Stimulated activated CD4-positive, alpha-beta T cell treated with anti-CD3 and anti-CD28 coated beads, Interleukin-1b, Interleukin-23, amount 100 ng/mL, for 48 hours (primary cell): Measurements from ENCODE around the gene ARHGEF10L.
"Not testable (repeated sequence)": the region's sequence is repeated elsewhere in the genome, so short reads cannot be mapped to it uniquely, and the experiment has no call there.

Experiments
- DNase-seq: peaks from one replicate; pipeline ENCODE4 v3.0.0-alpha.2; 2020

ARHGEF10L gene

DNA sequence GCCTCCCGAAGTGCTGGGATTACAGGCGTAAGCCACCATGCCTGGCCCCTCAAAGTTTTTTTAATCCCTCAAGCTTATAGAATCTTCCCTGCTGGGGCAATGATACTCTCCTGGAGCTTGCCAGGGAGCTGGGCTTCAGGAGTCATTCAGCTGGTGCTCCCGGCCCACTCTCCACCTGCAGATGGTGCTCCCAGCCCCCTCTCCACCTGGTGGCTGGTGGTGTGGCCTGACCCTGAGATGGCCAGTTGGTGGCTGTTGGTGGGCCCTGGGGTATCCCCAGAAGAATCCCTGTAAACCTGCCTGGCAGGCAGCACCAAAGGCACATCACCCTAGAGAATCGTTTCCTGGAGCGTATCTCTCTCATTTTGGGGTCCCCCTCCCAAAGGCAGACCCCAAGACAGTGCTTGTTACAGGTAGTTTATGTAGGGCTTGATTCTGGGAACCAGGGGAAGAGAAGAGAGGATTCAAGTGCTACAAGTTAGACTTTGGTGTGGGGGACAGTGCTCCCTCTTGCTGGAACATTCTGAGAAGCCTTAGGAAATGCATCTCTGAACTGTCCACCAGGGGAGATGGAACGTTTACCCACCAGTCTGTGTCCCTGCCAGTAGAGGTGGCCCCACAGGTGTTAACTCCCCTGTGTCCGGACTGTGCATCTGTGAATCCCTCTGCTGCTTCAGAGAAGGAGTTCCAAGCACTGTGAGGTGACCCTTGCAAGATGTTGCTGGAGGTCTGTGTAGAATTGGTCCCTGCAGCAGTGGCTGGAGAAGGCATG is 186.5 kb downstream of the ARHGEF10L start:
- DNase-seq: no peak

DNA sequence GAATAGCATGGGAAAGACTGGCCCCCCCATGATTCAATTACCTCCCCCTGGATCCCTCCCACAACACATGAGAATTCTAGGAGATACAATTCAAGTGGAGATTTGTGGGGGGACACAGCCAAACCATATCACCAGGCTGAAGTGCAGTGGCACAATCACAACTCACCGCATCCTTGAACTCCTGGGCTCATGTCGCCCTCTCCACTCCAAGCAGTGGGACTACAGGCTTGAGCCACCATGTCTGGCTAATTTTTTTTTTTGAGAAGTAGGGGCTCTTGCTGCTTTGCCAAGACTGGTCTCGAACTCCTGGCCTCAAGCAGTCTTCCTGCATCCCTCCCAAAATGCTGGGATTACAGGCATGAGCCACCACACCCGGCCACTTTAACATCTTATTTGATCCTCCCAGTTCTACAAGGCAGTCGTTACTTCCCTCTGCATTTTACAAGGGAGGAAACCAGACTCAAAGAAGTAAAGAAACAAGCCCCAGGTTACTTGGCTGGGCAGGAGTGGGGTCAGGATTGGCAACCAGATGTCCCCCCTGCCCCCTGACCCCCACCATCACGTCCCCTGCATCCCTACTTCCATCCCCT is 188.7 kb downstream of the ARHGEF10L start:
- DNase-seq: no peak

DNA sequence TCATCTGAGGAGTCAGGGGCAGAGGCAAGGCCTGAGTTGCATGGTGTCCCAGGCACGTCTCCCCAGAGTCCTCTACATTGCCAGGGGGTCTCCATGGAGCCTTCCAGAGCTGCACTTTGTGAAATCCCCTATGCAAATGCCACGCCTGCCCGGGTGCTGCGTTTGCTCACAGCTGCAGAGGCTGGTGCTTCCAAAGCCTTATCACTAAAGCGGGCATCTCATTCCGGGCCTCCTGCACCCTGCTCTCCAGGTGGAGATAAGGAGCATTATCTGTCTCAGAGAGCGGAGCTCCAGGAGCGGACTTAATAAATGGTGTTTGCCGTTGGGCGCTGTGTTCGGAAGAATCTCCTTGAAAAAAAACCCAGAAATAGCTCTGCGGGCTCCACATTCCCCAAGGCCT is 189.8 kb downstream of the ARHGEF10L start:
- no peak for DNase-seq

DNA sequence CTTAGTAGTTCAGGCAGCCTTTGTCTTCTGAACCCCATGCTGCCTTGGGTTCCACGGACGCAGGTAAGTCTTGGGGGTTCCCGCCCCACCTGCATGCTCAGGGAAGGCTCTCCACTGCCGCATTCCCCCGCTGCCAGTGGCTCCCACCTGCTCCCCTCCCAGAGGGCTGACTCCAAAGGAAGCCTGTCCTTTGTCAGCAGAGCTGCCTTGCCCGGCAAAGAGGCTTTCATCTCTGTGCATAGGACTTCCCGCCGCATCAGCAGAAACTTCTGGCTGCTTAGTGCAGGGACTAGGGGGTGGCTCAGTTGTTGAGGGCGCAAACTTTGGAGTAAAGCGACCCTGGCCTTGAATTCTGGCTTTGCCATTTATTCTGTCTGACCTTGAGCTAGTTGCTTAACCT is 190.4 kb downstream of the ARHGEF10L start:
- no peak for DNase-seq

DNA sequence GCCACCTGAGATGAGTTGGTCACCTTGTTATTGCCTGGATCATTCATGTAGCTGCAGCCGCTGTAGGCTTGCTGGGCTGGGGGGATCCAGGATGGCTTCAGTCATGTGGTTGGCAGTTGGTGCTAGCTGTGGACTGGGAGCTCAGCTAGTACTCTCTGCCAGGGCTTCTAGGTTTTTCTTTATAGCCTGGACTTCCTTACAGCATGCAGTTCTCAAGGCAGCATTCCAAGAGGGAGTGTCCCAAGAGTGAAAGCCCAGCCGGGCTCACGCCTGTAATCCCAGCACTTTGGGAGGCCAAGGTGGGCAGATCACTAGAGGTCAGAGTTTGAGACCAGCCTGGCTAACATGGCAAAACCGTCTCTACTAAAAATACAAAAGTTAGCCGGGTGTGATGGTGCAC is 192.0 kb downstream of the ARHGEF10L start:
- DNase-seq: no peak

DNA sequence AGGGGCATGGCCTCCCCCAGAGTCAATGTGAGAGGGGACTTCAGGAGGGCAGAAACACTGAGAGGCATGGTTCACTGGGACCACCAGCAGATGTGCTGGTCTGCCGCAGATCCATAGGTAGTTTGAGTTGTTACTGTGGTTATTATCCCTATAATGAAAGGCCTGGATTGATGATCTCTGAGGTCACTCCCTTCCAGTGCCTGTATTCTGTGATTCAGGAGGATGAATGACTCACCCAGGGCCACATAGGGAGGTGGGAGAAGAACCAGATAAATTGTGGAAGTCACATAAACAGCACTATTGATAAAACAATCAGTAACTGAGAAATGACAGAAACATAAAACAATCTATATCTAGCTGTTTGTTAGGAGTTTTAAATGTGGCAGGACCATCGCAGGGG is 193.0 kb downstream of the ARHGEF10L start:
- DNase-seq: no peak

DNA sequence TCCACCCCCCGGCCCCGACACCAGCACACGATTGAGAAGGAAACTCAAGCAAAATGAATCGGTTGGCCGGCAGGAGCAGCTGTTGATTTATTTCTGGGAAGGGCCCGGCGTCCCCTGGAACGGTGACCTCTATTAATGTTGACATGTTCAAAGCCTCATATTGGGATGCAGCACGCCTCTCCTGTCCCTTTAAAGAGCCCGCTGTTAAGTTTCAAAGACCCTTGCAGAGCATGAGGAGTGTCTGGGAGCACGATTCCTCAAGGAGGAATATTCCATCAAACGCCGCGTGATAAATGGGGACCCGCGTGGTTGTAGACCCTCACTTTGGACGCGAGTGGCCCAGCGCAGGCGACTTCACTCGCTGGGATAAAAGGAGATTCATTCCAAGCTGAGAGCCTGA is 194.2 kb downstream of the ARHGEF10L start:
- DNase-seq: no peak

DNA sequence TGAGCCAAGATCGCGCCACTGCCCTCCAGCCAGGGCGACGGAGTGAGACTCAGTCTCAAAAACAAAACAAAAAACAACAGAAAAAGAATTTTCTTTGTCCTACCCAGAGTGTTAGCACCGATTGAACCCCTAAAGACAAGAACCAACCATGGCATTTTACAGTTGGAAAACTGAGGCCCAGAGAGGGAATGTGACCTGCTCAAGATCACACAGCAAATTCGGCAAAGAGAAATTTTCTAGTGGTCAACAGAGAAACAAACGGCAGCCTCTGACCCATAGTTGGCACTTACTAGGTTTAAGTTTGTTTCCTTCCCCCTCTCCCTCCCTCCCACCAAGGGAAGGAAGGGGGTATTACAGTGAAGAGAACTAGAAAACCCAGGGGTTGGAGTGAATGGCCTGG is 195.1 kb downstream of the ARHGEF10L start:
- no peak for DNase-seq

DNA sequence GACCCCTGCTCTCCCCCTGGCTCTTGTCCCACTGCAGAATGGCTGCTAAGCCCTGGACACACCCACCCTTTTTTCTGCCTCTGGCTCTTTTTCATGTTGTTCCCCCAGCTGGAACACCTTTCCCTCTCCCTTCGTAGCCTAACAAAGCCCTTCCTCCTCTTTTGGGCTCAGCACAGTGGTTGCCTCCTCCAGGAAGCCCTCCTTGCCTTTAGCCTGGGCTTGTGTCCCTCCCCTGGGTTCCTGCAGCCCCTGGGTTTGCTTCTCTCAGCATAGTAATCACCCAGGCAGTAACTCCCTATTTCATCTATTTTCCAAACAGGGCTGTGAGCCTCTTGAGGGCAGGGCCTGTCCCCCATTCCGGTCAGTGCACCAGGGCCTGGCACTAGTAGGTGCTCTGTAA is 195.8 kb downstream of the ARHGEF10L start:
- no peak for DNase-seq

DNA sequence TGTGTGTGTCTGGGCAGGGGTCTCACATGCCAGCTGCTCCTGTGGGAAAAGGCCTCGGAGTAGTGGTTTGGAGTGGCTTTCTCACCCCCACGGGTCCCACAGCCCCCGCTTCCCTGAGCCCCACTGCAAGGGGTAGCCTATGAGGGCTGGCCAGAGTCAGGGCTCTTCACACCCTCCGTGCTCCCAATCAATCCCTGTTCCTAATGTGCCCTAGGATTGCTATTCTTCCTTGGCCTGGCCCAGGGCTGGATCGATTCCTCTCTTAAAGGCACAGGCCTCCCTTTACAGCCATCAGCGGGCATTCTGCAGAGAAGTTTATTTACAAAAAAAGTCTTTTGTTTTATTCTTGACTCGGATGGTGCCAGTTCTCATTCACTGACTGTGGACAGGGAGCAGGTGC is 196.3 kb downstream of the ARHGEF10L start:
- DNase-seq: no peak

DNA sequence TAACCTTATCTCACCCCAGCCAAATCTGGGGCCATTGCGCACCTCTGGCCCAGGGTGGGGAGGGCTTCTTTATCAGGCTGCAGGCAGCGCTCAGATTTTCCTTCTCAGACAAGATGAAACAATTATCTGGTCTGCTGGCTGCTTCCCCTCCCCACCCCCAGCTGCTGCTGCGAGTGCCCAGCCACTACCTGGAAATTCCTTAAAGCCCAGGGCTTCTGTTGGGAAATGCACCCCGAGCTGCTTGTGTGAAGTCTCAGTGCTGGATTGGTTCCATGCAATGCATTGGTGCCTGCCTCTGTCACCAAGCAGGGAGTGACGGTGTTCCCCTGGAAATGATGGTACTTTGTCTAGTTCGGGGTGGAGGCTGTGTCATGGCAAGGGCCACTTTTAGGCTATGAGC is 197.1 kb downstream of the ARHGEF10L start:
- DNase-seq: no peak

DNA sequence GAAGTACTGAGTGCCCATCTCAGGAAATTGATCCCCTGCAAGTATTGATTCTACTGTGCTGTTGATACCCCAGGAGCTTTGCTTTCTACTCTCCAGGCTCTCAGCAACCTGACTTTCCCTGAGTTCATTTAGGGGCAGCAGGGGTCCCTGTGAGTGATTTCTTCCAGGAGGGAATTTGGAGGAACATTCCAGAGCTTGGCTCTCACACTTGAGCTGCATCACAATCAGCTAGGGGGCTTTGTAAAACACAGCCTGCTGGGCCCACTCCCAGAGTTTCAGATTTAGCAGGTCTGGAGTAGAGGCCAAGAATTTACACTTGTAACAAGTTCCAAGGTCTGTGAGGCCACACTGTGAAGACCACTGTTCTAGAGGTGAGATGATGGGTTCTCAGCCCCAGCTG is 199.6 kb downstream of the ARHGEF10L start:
- no peak for DNase-seq

DNA sequence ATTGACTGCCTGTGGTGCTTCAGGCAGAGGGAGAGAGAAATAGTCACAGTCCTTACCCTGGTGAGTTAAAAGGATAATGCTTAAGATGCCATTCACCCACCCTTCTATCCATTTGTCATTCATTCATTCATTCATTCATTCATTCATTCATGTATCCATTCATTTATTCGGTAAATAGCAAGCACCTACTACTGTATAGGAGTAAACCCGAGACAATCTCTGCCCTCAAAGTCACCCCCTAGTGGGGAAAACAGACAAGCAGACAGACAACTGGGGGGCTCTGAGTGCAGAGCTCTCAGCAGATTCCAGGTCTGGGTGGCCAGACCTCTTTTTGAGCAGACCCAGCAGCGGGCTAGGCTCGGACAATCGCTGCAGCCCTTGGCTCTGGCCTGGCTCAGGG is 201.6 kb downstream of the ARHGEF10L start:
- no peak for DNase-seq

DNA sequence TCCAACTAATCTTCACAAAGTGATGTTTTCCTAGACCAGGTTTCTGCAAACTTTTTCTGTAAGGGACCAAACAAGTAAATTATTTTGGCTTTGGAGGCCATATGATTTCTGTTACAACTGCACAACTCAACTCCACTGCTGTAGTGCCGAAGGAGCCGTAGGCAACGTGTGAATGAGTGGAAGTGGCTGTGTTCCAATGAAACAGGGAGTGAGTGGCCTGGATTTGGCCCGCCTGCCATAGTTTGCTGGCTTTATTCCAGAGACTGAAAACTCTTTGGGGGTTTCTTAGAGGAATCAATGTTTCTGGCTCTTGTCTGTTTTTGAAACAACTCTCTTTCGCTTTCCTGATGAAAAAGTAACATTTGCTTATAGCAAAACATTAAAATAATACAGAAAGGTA is 203.1 kb downstream of the ARHGEF10L start:
- no peak for DNase-seq

DNA sequence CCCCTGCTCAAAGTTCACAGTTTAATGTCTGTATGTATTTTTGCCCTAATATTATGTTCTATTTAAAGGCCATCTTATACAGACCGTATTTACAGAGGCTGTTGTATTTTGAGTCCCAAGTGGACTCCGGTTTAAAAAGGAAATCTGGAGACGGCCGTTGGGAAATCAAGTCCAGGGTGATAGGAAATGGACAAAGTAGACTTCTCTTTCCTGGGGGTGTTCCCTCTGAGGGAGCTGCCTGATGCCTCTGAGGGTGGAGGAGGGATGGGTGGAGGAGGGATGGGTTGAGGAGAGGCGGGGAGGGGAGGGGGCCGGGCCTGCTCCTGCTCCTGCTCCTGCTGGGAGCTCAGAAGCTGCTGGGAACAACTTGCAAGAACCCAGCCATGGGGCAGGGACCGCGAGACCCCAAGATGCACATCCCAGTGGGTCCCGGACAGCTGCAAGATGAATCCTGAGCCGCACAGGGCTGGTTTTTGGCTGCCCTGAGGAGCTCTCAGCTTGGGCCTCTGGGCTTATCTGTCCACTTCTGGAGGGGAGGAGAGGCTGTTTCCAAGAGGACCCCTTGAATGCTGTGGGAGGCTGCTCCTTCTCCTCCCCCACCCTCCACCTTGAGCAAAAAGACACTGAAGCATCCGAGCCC is 203.6 kb downstream of the ARHGEF10L start:
- no peak for DNase-seq

DNA sequence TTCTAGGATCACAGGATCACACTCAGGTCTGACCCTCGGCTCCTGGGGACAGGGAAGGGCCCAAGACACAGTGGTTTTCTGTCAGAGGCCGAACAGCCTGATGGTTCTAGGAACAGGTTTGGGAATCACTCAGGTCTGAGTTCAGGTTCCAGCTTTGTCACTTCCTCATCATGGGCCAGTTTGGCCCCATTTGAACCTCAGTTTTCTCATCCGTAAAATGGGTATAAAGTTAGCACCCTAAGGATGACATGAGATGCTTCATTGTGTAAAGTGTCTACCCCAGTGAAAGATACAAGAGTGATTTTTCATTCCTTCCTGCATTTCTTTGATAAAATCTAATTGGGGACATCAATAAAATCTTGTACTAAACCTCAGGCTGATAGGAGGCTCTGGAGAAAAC is 204.4 kb downstream of the ARHGEF10L start:
- no peak for DNase-seq

DNA sequence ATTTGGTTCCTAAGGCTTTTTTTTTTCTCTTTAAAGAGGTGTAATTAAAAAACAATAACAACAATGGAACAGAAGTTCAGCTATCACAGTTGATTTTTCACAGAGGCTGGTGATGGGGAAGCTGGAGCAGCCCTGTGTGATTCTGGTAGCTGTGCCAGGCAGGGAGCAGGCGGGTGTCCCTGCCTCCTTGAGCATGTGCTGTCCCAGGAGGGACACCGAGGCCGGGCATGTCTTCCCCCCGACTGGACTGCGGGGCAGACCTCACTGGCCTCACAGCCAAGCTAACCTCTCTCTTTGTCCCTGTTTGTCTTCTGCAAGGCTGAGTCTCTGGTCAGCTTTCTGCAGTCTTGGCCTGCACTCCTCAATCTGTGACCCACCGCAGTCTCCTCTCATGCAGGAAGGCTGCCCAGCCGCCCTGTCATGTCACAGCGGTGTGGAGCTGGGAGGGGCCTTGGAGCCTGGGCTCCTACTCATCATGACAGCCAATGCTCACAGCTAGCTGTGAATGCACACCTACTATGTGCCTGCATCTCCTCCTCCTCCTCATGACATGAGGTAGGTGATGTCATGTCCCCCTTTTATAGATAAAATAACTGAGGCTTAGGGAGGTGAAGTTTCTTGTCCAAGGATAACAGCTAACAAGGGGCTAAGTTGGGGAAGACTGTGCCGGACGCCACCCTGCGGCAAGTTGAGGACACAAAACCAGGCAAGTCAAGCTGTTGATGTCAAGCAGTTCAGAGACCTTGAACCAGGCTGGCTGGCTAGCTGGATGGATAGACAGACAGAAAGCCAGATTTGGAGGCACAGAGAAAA is 205.4 kb downstream of the ARHGEF10L start:
- no peak for DNase-seq

DNA sequence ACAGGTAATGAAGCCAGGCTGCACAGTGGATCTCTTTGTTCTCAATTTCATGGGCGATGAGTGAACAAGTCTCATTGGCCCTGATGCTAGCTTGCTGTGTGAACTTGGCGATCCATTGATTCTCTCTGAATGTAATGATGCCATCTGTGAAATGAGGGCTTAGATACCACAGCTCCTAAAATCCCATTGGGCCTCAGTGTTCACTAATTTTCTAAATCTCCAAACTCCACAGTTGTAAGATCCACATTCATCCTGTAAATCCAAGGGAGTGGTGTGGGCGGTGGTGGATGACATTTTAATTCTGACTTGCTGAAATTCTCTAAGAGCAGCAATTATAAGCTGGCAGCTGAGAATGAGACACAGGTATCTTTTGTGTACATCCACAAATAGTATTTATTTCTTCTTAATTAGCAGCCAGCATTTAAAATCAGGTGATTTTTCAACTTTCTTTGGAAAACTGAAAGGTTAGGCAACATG is 206.0 kb downstream of the ARHGEF10L start:
- no peak for DNase-seq

DNA sequence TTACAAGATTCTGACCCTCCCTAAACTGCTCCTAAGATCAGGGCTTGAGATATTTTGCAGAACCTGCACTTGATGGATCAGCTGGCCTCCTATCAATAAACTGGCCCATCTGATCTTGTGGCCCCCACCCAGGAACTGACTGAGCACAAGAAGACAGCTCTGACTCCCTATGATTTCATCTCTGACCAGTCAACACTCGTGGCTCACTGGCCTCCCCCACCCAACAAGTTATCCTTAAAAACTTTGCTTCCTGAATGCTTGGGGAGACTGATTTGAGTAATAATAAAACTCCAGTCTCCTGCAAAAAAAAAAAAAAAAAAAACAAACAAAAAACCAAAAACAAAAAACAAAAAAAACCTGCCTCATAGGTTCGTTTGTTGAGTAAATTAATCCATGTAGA is 206.8 kb downstream of the ARHGEF10L start:
- not testable (repeated sequence) for DNase-seq

DNA sequence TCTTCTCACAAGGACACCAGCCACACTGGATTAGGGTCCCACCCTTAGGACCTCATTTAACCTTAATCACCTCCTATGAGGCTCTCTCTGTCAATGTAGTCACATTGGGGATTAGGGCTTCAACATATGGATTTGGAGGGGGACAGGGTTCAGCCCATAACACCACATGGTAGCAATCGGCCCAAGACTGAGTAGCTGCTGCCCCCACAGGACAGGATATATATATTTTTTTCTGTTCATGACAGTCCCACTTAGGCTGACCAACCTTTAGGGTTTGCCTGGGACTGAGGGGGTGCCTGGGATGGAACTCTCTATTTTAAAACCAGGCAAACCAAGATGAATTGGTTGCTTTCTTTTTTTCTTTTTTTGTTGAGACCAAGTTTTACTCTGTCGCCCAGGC is 207.4 kb downstream of the ARHGEF10L start:
- no peak for DNase-seq
